Keratinocyte (primary cell): ENCODE results near the gene TRABD2B.

ENCODE experiments used
- EZH2 ChIP-seq: IDR thresholded peaks from one replicate; pipeline ENCODE4 v1.6.1; 2012; ENCODE audit warnings: inconsistent platforms, mild to moderate bottlenecking, low read length, moderate library complexity
- TF ChIP-seq, protein P1 (sequence below), 3 experiments: IDR thresholded peaks in 1 of 3; conservative IDR thresholded peaks in 1 of 3; optimal IDR thresholded peaks in 1 of 3; 2 replicates in 2 of 3; 3 replicates in 1 of 3; pipeline versions ENCODE3 to v1.5.1; 2011; ENCODE audit warnings: low read length in 3 of 3, mild to moderate bottlenecking in 3 of 3, moderate library complexity in 2 of 3, control low read depth in 1 of 3, inconsistent platforms in 1 of 3; ENCODE audit not compliant: insufficient read depth in 2 of 3; ENCODE audit errors: extremely low read depth in 1 of 3

DNA sequence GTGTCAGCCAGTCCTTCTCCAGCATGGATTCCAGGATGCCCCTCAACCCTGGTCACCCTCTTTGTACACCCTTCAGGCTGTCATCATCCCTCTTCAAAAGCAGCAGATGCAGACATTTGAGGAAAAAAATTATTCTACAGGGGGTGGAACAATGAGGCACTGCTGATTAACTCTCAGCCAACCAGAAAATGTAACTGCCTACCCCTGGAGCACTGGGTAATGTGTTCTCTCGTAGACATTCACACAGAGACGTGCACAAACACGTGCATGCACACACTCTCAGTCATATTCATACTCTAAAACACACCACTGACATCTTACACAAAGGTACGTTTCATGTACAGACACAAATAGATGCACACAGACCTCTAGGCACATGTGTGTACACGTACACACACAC lies 175.4 kb downstream of the TRABD2B start:
- TF ChIP-seq, protein P1, sequence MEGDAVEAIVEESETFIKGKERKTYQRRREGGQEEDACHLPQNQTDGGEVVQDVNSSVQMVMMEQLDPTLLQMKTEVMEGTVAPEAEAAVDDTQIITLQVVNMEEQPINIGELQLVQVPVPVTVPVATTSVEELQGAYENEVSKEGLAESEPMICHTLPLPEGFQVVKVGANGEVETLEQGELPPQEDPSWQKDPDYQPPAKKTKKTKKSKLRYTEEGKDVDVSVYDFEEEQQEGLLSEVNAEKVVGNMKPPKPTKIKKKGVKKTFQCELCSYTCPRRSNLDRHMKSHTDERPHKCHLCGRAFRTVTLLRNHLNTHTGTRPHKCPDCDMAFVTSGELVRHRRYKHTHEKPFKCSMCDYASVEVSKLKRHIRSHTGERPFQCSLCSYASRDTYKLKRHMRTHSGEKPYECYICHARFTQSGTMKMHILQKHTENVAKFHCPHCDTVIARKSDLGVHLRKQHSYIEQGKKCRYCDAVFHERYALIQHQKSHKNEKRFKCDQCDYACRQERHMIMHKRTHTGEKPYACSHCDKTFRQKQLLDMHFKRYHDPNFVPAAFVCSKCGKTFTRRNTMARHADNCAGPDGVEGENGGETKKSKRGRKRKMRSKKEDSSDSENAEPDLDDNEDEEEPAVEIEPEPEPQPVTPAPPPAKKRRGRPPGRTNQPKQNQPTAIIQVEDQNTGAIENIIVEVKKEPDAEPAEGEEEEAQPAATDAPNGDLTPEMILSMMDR (optimal IDR thresholded peaks at IDR 0.05 in 1 of 3, IDR thresholded peaks at IDR 0.05 in 1 of 3, conservative IDR thresholded peaks at IDR 0.05 in 1 of 3; ENCODE audit: extremely low read depth in 1 of 3, insufficient read depth in 2 of 3, low read length in 3 of 3) = no peak
- TF ChIP-seq EZH2 = no peak
